Neural progenitor cell (in vitro differentiated cells): ENCODE results near the gene EIF2AK3.

Source experiments
- EZH2 ChIP-seq: fragments of 200-600 bp; sonication (generic); IDR thresholded peaks from 2 replicates; pipeline ENCODE4 v1.6.1; 2017; ENCODE audit warnings: antibody characterized with exemption, mild to moderate bottlenecking, moderate library complexity
- TF ChIP-seq, protein P1 (sequence below): fragments of 200-600 bp; sonication (generic); IDR thresholded peaks from 2 replicates; pipeline ENCODE4 v1.5.1; 2017; ENCODE audit warnings: antibody characterized with exemption, mild to moderate bottlenecking

DNA sequence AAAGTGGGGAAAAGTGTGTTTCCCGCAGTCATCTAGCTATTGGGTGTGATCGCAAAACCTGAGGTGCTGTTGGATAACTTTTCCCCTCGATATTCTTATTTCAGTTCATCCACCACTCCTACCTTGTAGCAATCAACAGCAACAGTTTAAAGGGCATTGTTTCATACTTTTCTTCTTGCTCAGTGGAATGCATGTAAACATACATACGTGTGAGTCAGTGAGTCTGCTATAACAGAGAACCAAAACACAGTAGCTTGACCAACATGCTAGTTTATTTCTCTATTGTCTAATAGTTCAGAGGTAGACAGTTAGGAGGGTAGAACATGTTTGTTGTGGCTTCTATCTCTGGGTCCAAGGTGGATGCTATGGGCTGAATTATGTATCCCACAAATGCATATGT, 97.2 kb downstream of the EIF2AK3 start:
- TF ChIP-seq, protein P1, sequence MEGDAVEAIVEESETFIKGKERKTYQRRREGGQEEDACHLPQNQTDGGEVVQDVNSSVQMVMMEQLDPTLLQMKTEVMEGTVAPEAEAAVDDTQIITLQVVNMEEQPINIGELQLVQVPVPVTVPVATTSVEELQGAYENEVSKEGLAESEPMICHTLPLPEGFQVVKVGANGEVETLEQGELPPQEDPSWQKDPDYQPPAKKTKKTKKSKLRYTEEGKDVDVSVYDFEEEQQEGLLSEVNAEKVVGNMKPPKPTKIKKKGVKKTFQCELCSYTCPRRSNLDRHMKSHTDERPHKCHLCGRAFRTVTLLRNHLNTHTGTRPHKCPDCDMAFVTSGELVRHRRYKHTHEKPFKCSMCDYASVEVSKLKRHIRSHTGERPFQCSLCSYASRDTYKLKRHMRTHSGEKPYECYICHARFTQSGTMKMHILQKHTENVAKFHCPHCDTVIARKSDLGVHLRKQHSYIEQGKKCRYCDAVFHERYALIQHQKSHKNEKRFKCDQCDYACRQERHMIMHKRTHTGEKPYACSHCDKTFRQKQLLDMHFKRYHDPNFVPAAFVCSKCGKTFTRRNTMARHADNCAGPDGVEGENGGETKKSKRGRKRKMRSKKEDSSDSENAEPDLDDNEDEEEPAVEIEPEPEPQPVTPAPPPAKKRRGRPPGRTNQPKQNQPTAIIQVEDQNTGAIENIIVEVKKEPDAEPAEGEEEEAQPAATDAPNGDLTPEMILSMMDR: no peak
- TF ChIP-seq EZH2: no peak
